RWPE1 (cell line): Measurements from ENCODE around the gene VIPR1.

Source experiments
- CTCF ChIA-PET: fragments of 350-600 bp; sonication (Branson Sonifier 250); formaldehyde crosslinking; extraction: SDS; loops from one replicate; lab custom pipeline; 2021; lab: Yijun Ruan, JAX
- POLR2A ChIA-PET: fragments of 400-600 bp; formaldehyde crosslinking; extraction: SDS; loops from one replicate; lab custom pipeline; 2020; ENCODE audit warnings: antibody characterized with exemption; ENCODE audit not compliant: low non-redundant PET; lab: Yijun Ruan, JAX
- DNase-seq: peaks from one replicate; pipeline ENCODE4 v3.0.0; 2012; ENCODE audit warnings: low spot score
- H3K27ac ChIP-seq: fragments of 450-650 bp; 2 replicates; pipeline ENCODE4 v1.5.1; 2017
- CTCF ChIP-seq: fragments of 450-650 bp; conservative IDR thresholded peaks from 2 replicates; pipeline ENCODE4 v1.5.1; 2017; ENCODE audit warnings: low read depth, mild to moderate bottlenecking

Gene VIPR1

DNA sequence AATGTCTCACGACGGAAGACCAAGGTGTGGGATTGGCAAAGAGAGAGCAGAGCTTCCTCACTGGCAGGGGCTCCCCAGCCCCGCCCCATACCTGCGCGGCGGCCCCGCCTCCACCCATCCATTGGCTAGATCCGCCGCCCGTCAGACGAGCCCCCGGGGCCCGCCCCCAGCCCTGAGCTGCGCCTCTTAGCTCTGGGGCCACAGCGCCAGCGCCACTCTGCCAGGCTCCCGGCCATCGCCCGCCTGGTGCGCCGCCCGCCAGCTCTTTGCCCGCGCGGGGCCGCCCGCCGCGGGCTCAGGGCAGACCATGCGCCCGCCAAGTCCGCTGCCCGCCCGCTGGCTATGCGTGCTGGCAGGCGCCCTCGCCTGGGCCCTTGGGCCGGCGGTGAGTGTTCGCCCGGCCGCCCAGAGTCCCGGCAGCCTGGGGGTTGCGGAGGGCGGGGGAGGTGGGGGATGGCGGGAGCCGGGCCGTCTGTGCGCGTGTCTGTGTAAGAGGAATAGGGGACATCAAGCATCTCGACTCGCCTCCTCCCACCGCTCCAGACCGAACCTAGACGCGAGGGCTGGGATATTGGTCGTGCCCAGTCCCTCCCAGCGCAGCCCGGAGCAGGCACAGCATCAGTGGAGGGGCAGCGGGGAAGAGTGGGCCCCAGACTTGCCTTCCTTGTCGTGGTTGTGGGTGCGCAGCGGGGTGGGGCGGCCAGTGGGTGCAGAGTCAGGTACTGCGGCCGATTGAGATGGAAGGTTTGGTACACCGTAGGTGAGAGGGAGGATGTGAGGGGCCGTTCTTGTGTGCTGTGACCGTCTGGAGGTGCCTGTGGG lies at the start of gene VIPR1:
VIPR1 (plus strand) TSS at position 215 of the 822 bp plus-strand sequence; CDS start at position 308, 93 bp downstream.
- ChIA-PET CTCF (interaction anchor here (0.6 to 1.9 kb wide), 6 partner anchors 8 to 217 kb away, joined by 3 to 8 read pairs (median 4); no protein-coding TSS in a partner anchor), POLR2A (interaction anchor here (0.8 to 1.0 kb wide), 3 partner anchors 27 to 47 kb away, joined by 3 to 4 read pairs (median 3); no protein-coding TSS in a partner anchor)
- no peak for TF ChIP-seq CTCF
- peak; percentile 92 for DNase-seq
- H3K27ac ChIP-seq: no peak within 1 kb of the TSS

DNA sequence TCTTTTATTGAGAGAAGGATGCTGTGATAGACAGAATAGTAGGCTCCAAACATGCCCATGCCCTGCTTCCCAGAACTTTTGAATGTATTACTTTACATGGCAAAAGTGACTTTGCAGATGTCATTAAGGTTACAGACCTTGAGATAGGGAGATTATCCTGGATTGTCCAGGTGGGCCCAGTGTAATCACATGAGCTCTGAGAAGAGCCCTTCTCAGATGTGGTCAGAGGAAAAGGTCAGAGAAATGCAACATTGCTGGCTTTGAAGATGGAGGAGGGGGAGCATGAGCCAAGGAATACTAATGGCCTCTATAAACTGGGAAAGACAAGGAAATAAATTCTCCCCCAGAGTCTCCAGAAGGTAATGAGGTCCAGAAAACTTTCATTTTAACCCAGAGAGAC lies 46.2 kb upstream of the VIPR1 start:
- CTCF ChIA-PET: no interaction called here
- no peak overlapping the region for H3K27ac ChIP-seq
- TF ChIP-seq CTCF: no peak
- DNase-seq: no peak
- POLR2A ChIA-PET: no interaction called here

DNA sequence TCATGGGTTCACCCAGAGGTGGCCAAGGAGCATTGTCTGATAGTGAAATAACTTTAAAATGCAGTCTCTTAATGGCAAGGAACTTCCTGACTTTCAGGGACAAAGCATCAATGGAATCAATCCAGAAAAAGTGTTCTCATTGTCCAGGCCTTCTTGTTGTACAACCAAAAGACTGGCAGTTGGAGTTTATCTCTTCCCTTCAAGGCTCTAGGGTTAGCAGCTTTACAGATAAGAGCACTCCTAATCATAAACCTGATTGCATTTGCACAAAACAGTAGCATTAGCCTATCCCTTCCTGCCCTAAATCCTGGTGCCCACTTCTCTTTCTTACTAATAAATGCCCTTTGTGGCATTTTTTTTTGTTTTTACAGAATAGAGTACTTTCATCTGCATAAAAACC lies 43.3 kb upstream of the VIPR1 start:
- TF ChIP-seq CTCF: no peak
- CTCF ChIA-PET: no interaction called here
- POLR2A ChIA-PET: no interaction called here
- H3K27ac ChIP-seq: no peak overlapping the region
- no peak for DNase-seq

- ChIA-PET POLR2A (no interaction called here), CTCF (no interaction called here)
- TF ChIP-seq CTCF: no peak
- no peak overlapping the region for H3K27ac ChIP-seq
- no peak for DNase-seq
These were observed 40.7 kb upstream of the VIPR1 start for GRCh38 chr3:42461762-42462161.

- ChIA-PET CTCF (interaction anchor here (0.6 kb wide), 1 partner anchor 865 kb away, joined by 3 read pairs; no protein-coding TSS in a partner anchor), POLR2A (no interaction called here)
These were observed 39.4 kb upstream of the VIPR1 start for GRCh38 chr3:42463093-42463492.

GRCh38 chr3:42468111-42468510 lies 34.3 kb upstream of the VIPR1 start:
- POLR2A ChIA-PET: no interaction called here
- no peak overlapping the region for H3K27ac ChIP-seq
- no peak for DNase-seq
- TF ChIP-seq CTCF: no peak
- CTCF ChIA-PET: no interaction called here

More at GRCh38 chr3:42463093-42463492, 39.4 kb upstream of the VIPR1 start:
- DNase-seq: no peak
- no peak overlapping the region for H3K27ac ChIP-seq
- no peak for TF ChIP-seq CTCF
